A673 (cell line): ENCODE results near the gene GLTP. TPM values are rescaled to one million over a fixed set of nuclear protein-coding genes. Genes with fewer than 3 reads are reported as not detected.

ENCODE experiments used
- BruUV-seq: library from RNA; stranded (reverse); fragments of 400-500 nt; replicated peaks from 2 replicates; lab custom pipeline; 2021; lab: Mats Ljungman, UMichigan
- CTCF ChIA-PET: fragments of 300-600 bp; sonication (Branson Sonifier 250); formaldehyde crosslinking; loops from one replicate; lab custom pipeline; 2022; ENCODE audit warnings: antibody characterized with exemption; lab: Charles Lee
- POLR2A ChIA-PET: fragments of 300-600 bp; sonication (Branson Sonifier 250); formaldehyde crosslinking; loops from one replicate; lab custom pipeline; 2022; ENCODE audit warnings: antibody characterized with exemption; ENCODE audit not compliant: low non-redundant PET; lab: Charles Lee
- DNase-seq: peaks from one replicate; pipeline ENCODE4 v3.0.0-alpha.2; 2015; ENCODE audit warnings: low spot score
- H3K27ac ChIP-seq: fragments of 200-600 bp; sonication (generic); 2 replicates; pipeline ENCODE4 v1.5.1; 2016; ENCODE audit warnings: mixed run types, low read depth, mild to moderate bottlenecking, mixed read lengths, antibody characterized with exemption, low read length; ENCODE audit not compliant: poor library complexity, severe bottlenecking
- H3K27me3 ChIP-seq: fragments of 200-600 bp; sonication (generic); replicated peaks from 2 replicates; pipeline ENCODE4 v1.6.1; 2017; ENCODE audit warnings: mixed run types, low read depth, mild to moderate bottlenecking, mixed read lengths, antibody characterized with exemption, low read length; ENCODE audit not compliant: insufficient read depth, poor library complexity
- H3K36me3 ChIP-seq: fragments of 200-600 bp; sonication (generic); 2 replicates; pipeline ENCODE4 v1.6.1; 2016; ENCODE audit warnings: mixed run types, mild to moderate bottlenecking, mixed read lengths, antibody characterized with exemption, low read length; ENCODE audit not compliant: insufficient read depth, poor library complexity, severe bottlenecking
- H3K4me1 ChIP-seq: fragments of 200-600 bp; sonication (generic); 2 replicates; pipeline ENCODE4 v1.6.1; 2017; ENCODE audit warnings: mixed run types, mild to moderate bottlenecking, mixed read lengths, antibody characterized with exemption, low read length; ENCODE audit not compliant: insufficient read depth, poor library complexity, severe bottlenecking
- H3K4me3 ChIP-seq: fragments of 200-600 bp; sonication (generic); 2 replicates; pipeline ENCODE4 v1.5.1; 2016; ENCODE audit warnings: low read depth, mixed run types, mild to moderate bottlenecking, mixed read lengths, low read length; ENCODE audit not compliant: poor library complexity, severe bottlenecking
- H3K9me3 ChIP-seq: fragments of 200-600 bp; sonication (generic); 2 replicates; pipeline ENCODE4 v1.6.1; 2016; ENCODE audit warnings: mixed run types, low read depth, mild to moderate bottlenecking, mixed read lengths, antibody characterized with exemption, low read length; ENCODE audit not compliant: poor library complexity, severe bottlenecking
- EZH2 ChIP-seq: fragments of 200-600 bp; sonication (generic); IDR thresholded peaks from 2 replicates; pipeline ENCODE4 v1.6.1; 2017; ENCODE audit warnings: borderline replicate concordance, low read depth, mild to moderate bottlenecking, mixed read lengths, antibody characterized with exemption, low read length; ENCODE audit not compliant: poor library complexity, severe bottlenecking
- intact Hi-C: fragments of 100-400 bp; cut with micrococcal nuclease; formaldehyde crosslinking; loops from one replicate; pipeline ENCODE4 v1.10.0; 2022; ENCODE audit not compliant: unreplicated experiment
- total RNA-seq: library from RNA; stranded (reverse); gene quantifications from 2 replicates; pipeline ENCODE4 v1.2.3, GENCODE V29; 2021
- TF ChIP-seq, protein P1 (sequence below): fragments of 300-800, 200-600 bp; sonication (generic); conservative IDR thresholded peaks from 2 replicates; pipeline ENCODE4 v1.5.1; 2017; ENCODE audit warnings: low read depth, mild to moderate bottlenecking, antibody characterized with exemption, low read length, moderate library complexity, mixed read lengths

GLTP gene
- total RNA-seq, 1 experiment from 2014 or later: 20.2 TPM

DNA sequence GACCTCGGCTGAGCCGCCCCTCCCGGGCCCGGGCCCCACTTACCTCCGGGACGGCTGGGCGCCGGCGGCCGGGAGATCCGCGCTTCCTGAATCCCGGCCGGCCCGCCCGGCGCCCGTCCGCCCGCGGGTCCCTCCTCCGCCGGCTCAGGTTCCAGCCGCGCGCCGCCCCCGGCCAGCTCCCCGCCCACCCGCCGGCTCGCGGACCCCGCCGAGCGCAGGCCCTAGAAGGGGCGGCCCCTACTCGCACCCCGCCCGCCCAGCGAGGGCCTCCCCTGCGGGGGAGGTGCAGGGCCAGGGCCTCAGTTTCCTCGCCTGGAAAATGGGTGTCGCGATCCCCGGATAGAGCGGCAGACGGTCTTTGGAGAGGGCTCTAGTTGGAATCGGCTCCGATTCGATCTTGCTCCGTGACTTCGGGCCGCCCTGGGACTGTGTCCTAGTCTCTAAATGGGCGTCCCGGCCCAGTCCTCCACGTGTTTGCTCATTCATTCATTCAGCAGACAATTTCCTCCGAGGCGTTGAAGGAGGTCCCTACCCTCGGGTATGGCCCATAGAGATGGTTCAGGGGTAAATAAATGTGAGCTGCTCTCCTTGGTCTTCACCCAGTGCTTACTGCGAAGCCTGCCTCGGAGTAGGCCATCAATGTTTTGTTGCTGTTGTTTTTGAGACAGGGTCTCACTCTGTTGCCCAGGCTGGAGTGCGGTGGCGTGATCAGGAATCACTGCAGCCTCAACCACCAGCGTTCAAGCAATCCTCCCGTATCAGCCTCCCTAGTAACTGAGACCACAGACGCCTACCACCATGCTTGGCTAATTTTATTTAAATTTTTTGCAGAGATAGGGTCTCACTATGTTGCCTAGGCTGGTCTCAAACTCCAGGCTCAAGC lies 46.8 kb downstream of the GLTP start, which contains the start of gene TRPV4:
TSS of gene TRPV4 (minus strand) at position 92 of the 883 bp plus-strand sequence. CDS start 18,602 bp downstream, outside the sequence.
- ChIA-PET POLR2A (no interaction called here), CTCF (no interaction called here)
- TF ChIP-seq, protein P1, sequence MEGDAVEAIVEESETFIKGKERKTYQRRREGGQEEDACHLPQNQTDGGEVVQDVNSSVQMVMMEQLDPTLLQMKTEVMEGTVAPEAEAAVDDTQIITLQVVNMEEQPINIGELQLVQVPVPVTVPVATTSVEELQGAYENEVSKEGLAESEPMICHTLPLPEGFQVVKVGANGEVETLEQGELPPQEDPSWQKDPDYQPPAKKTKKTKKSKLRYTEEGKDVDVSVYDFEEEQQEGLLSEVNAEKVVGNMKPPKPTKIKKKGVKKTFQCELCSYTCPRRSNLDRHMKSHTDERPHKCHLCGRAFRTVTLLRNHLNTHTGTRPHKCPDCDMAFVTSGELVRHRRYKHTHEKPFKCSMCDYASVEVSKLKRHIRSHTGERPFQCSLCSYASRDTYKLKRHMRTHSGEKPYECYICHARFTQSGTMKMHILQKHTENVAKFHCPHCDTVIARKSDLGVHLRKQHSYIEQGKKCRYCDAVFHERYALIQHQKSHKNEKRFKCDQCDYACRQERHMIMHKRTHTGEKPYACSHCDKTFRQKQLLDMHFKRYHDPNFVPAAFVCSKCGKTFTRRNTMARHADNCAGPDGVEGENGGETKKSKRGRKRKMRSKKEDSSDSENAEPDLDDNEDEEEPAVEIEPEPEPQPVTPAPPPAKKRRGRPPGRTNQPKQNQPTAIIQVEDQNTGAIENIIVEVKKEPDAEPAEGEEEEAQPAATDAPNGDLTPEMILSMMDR: no peak
- TF ChIP-seq EZH2: no peak
- no peaks in the 10 kb centered on the region for H3K27me3 ChIP-seq
- H3K4me3 ChIP-seq: peak within 1 kb of the TSS; percentile 49
- BruUV-seq: no TSS peak
- no peaks in the 10 kb centered on the region for H3K36me3 ChIP-seq
- no peaks in the 10 kb centered on the region for H3K4me1 ChIP-seq
- no peak within 1 kb of the TSS for H3K27ac ChIP-seq
- DNase-seq: peak; percentile 34
- no peaks in the 10 kb centered on the region for H3K9me3 ChIP-seq
- intact Hi-C loops: no loop called here

DNA sequence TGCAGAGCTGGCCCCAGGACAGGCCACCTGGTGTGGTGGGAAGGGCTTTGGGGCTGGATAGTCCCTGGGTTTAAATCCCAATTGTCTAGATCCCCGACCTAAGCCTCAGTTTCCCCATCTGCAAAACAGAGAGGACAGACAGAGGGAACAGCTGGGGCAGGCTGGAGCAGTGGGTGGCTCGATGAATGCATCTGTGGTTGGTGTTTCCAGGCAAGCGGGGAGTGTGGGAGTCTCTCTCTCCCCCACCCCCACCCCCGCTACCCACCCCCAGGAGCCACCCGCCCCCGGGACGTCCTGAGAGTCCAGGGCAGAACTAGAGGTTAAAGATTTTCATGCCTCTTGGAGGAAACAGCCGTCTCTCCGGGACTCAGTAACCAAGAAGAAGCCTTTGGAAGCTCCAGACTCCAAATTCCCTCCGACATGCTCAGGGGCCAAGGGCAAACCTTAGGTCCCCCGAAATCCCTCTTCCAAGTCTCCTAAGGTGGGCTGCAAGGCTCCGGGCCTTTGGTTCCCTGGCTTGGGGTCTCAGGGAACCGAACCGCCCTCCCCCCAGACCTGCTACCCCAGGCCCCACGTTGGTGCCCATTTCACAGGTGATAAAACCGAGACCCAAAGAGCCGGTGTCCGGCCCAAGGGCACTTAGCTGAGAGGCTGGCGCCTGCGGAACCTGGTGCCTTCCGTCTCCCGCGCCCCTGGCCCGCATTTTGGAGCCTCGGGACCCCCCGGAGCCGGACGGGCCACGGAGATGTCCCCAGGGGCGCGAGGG lies 47.6 kb downstream of the GLTP start:
- Histone ChIP-seq H3K4me1 (no peaks in the 10 kb centered on the region), H3K4me3 (peak overlapping the region; percentile 49), H3K9me3 (no peaks in the 10 kb centered on the region), H3K27ac (no peak overlapping the region), H3K36me3 (no peaks in the 10 kb centered on the region), H3K27me3 (no peaks in the 10 kb centered on the region)
- no peak for DNase-seq
- intact Hi-C loops: no loop called here
- POLR2A ChIA-PET: no interaction called here
- CTCF ChIA-PET: no interaction called here
- no TSS peak for BruUV-seq
- TF ChIP-seq, protein P1: no peak
- TF ChIP-seq EZH2: no peak

GRCh38 chr12:109831929-109832328 lies 48.4 kb downstream of the GLTP start:
- TF ChIP-seq, protein P1: no peak
- TF ChIP-seq EZH2: no peak
- H3K4me3 ChIP-seq: no peak overlapping the region
- no peak overlapping the region for H3K27ac ChIP-seq
- intact Hi-C loops: no loop called here
- no peak for DNase-seq
- BruUV-seq: no TSS peak
- CTCF ChIA-PET: no interaction called here
- H3K27me3 ChIP-seq: no peaks in the 10 kb centered on the region
- H3K4me1 ChIP-seq: no peaks in the 10 kb centered on the region
- POLR2A ChIA-PET: no interaction called here
- H3K9me3 ChIP-seq: no peaks in the 10 kb centered on the region
- no peaks in the 10 kb centered on the region for H3K36me3 ChIP-seq
